Endothelial cell (in vitro differentiated cells): Measurements from ENCODE around the gene RHOG. TPM values are rescaled to one million over a fixed set of nuclear protein-coding genes. Genes with fewer than 3 reads are reported as not detected.
A peak's percentile ranks its signal among the peaks of the same experiment; 100 is the strongest.

Experiments used
- DNase-seq: peaks from one replicate; pipeline ENCODE4 v3.0.0; 2021; ENCODE audit warnings: low spot score
- H3K27ac Mint-ChIP-seq: one replicate; pipeline ENCODE4 v1.8.0; 2021; ENCODE audit warnings: mixed read lengths, inconsistent platforms; ENCODE audit not compliant: unreplicated experiment
- H3K27me3 Mint-ChIP-seq: one replicate; pipeline ENCODE4 v1.8.0; 2021; ENCODE audit warnings: mild to moderate bottlenecking, moderate library complexity, mixed read lengths, inconsistent platforms; ENCODE audit not compliant: unreplicated experiment
- H3K36me3 Mint-ChIP-seq: one replicate; pipeline ENCODE4 v1.8.0; 2021; ENCODE audit warnings: mild to moderate bottlenecking, low read depth, mixed read lengths, inconsistent platforms; ENCODE audit not compliant: unreplicated experiment
- H3K4me1 Mint-ChIP-seq: one replicate; pipeline ENCODE4 v1.8.0; 2021; ENCODE audit warnings: mild to moderate bottlenecking, mixed read lengths, inconsistent platforms; ENCODE audit not compliant: unreplicated experiment
- H3K4me3 Mint-ChIP-seq: one replicate; pipeline ENCODE4 v1.8.0; 2021; ENCODE audit warnings: mild to moderate bottlenecking, mixed read lengths, inconsistent platforms; ENCODE audit not compliant: unreplicated experiment
- H3K9me3 Mint-ChIP-seq: one replicate; pipeline ENCODE4 v1.8.0; 2021; ENCODE audit warnings: mixed read lengths, inconsistent platforms; ENCODE audit not compliant: unreplicated experiment
- total RNA-seq: library from RNA; stranded (reverse); fragmentation: NEBNext Ultra II Directional; extraction: Animal tissue kit (Norgen Biotek cat#: 25700); gene quantifications from one replicate; pipeline ENCODE4 v1.2.1, GENCODE V29; 2021; ENCODE audit not compliant: unreplicated experiment
- TF ChIP-seq, protein P1 (sequence below): fragments of 200-600 bp; sonication (generic); IDR thresholded peaks from one replicate; pipeline ENCODE4 v1.5.0; 2021; ENCODE audit warnings: antibody characterized with exemption; ENCODE audit not compliant: unreplicated experiment

Gene RHOG
- total RNA-seq, 1 donor from 2014 or later = 76.5 TPM

- no peak for DNase-seq
- no peaks in the 10 kb centered on the region for H3K36me3 Mint-ChIP-seq
Observed at GRCh38 chr11:3799143-3799542, 41.6 kb downstream of the RHOG start.

DNA sequence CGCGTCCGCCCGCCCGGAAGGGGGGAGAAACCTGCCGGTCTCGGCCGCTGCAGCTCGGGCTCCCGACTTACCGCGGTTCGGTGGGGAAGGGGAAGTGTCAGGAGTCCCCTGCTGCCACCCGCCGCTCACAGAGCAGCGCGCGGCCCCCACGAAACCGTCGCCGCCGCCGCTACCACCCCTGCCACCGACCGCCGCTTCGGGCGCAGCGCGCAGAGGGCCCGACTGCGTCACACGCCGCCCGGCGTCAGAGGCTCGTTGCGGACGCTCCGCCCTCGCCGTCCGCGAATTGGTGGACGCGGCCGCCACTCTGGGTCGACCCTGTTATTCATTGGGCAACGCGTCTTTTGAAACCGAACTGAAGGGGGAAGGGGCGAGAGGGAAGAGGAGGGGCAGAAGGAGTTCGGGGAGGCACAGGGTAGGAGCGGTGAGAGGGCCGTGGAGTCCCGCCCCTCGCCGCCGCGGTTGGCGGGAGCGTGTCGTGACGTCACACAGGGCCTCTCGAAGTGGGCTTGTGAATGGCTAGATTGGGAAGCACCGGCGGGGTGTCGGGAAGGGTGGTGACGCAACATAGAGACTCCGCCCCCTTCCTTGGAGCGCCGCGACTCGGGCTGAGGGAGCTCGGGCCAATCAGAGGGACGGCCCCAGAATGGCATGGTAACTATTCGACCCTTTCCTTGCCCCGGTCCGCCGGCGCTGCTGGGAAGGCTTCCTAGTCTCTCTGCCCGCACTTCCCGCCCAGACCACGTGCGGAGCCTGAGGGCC, 43.2 kb downstream of the RHOG start, which contains the start of gene NUP98:
Gene NUP98, minus strand, starts transcription at position 226 of the 762 bp plus-strand sequence. CDS start 15,437 bp downstream, outside the sequence.
- TF ChIP-seq, protein P1, sequence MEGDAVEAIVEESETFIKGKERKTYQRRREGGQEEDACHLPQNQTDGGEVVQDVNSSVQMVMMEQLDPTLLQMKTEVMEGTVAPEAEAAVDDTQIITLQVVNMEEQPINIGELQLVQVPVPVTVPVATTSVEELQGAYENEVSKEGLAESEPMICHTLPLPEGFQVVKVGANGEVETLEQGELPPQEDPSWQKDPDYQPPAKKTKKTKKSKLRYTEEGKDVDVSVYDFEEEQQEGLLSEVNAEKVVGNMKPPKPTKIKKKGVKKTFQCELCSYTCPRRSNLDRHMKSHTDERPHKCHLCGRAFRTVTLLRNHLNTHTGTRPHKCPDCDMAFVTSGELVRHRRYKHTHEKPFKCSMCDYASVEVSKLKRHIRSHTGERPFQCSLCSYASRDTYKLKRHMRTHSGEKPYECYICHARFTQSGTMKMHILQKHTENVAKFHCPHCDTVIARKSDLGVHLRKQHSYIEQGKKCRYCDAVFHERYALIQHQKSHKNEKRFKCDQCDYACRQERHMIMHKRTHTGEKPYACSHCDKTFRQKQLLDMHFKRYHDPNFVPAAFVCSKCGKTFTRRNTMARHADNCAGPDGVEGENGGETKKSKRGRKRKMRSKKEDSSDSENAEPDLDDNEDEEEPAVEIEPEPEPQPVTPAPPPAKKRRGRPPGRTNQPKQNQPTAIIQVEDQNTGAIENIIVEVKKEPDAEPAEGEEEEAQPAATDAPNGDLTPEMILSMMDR = no peak
- Mint-ChIP-seq H3K4me1 (peaks cover 16% of the 10 kb centered on the region), H3K27me3 (peaks cover 4% of the 10 kb centered on the region), H3K27ac (peak within 1 kb of the TSS; percentile 99), H3K4me3 (peak within 1 kb of the TSS; percentile 95), H3K9me3 (no peaks in the 10 kb centered on the region), H3K36me3 (peaks cover 1% of the 10 kb centered on the region)
- DNase-seq = peak; percentile 100

More at GRCh38 chr11:3799143-3799542, 41.6 kb downstream of the RHOG start:
- H3K4me1 Mint-ChIP-seq = peaks cover 18% of the 10 kb centered on the region
- TF ChIP-seq, protein P1 = no peak
- peak overlapping the region; percentile 74 for H3K27ac Mint-ChIP-seq
- no peak overlapping the region for H3K4me3 Mint-ChIP-seq
- peaks cover 5% of the 10 kb centered on the region for H3K27me3 Mint-ChIP-seq
- no peaks in the 10 kb centered on the region for H3K9me3 Mint-ChIP-seq

GRCh38 chr11:3796801-3797328, 43.9 kb downstream of the RHOG start:
- Mint-ChIP-seq H3K27me3 (peaks cover 4% of the 10 kb centered on the region), H3K9me3 (no peaks in the 10 kb centered on the region), H3K27ac (peak overlapping the region; percentile 91), H3K4me3 (peak overlapping the region; percentile 95), H3K36me3 (peaks cover 4% of the 10 kb centered on the region), H3K4me1 (peaks cover 16% of the 10 kb centered on the region)
- DNase-seq = peak; percentile 65
- TF ChIP-seq, protein P1 = no peak

DNA sequence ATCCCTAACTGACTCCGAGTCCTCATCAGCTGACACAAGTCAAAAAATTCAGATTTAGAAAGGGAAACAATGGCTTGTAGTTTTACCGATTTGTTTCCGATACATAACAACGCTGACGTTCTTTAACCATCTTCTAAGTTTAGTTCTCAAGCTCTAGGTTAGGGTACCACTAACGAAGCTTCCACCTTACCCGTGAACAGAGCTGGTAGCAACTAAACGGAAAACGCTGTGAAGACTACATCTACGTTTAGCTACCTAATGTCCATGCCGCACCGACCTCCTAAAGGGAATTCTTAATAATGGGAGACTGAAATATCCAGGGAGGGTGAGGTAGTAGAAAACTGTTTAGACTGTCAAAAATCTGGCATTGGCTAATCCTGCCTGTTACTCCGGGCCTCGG, 44.4 kb downstream of the RHOG start:
- Mint-ChIP-seq H3K4me3 (peak overlapping the region; percentile 95), H3K27ac (peak overlapping the region; percentile 91), H3K36me3 (peaks cover 4% of the 10 kb centered on the region), H3K9me3 (no peaks in the 10 kb centered on the region), H3K27me3 (peaks cover 4% of the 10 kb centered on the region), H3K4me1 (peaks cover 16% of the 10 kb centered on the region)
- TF ChIP-seq, protein P1 = no peak
- DNase-seq = no peak

DNA sequence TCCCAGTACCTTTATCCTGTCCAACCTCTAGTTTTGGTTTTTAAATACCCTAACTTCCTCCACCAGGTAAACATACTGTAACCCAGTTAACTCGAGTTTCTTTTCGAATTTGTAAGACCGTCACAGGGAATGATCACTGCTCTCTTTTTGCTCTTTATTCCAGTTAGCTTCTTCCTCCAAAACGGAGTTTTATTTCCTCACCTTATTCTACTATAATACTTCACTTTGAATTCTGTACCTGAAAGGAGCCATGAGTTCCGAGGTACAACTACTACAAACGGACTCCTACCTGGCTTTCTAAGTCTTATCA, 44.8 kb downstream of the RHOG start:
- DNase-seq = no peak
- Mint-ChIP-seq H3K4me1 (peaks cover 16% of the 10 kb centered on the region), H3K27ac (peak overlapping the region; percentile 91), H3K36me3 (peaks cover 4% of the 10 kb centered on the region), H3K9me3 (no peaks in the 10 kb centered on the region), H3K27me3 (peaks cover 4% of the 10 kb centered on the region), H3K4me3 (peak overlapping the region; percentile 95)
- TF ChIP-seq, protein P1 = no peak
